Measurements from ENCODE around the gene TIMM29.
A peak's percentile ranks its signal among the peaks of the same experiment; 100 is the strongest.

The TIMM29 gene

GRCh38 chr19:10976131-10976892, 47.7 kb downstream of the TIMM29 start:
- peaks cover 25% of the 10 kb centered on the region for H3K4me1 ChIP-seq (ENCODE audit: control insufficient read depth, insufficient read depth, low read length)
- peak overlapping the region; percentile 40 for H3K4me3 ChIP-seq (ENCODE audit: low read length)
- no peaks in the 10 kb centered on the region for H3K27me3 ChIP-seq (replicated peaks; ENCODE audit: control insufficient read depth, insufficient read depth, low read length)
- no peak for DNase-seq (ENCODE audit: low read depth)
- no peaks in the 10 kb centered on the region for H3K9me3 ChIP-seq (ENCODE audit: control insufficient read depth, low read length)
- peak overlapping the region; percentile 67 for H3K9ac ChIP-seq (ENCODE audit: low read length)
- no peaks in the 10 kb centered on the region for H3K36me3 ChIP-seq (ENCODE audit: control insufficient read depth, insufficient read depth, low read length, severe bottlenecking)

- no peaks in the 10 kb centered on the region for H3K36me3 ChIP-seq (ENCODE audit: control insufficient read depth, insufficient read depth, low read length, severe bottlenecking)
These were observed 49.1 kb downstream of the TIMM29 start for GRCh38 chr19:10977742-10978092.

More at GRCh38 chr19:10977742-10978092, 49.1 kb downstream of the TIMM29 start:
- H3K9ac ChIP-seq (ENCODE audit: low read length) = no peak overlapping the region
- H3K9me3 ChIP-seq (ENCODE audit: control insufficient read depth, low read length) = no peaks in the 10 kb centered on the region
- no peaks in the 10 kb centered on the region for H3K27me3 ChIP-seq (replicated peaks; ENCODE audit: control insufficient read depth, insufficient read depth, low read length)
- H3K4me1 ChIP-seq (ENCODE audit: control insufficient read depth, insufficient read depth, low read length) = peaks cover 25% of the 10 kb centered on the region
- DNase-seq (ENCODE audit: low read depth) = no peak
- no peak overlapping the region for H3K4me3 ChIP-seq (ENCODE audit: low read length)
